RPMI7951 (cell line): ENCODE results near the gene KCNIP4. TPM values are rescaled to one million over a fixed set of nuclear protein-coding genes. Genes with fewer than 3 reads are reported as not detected.
A peak's percentile ranks its signal among the peaks of the same experiment; 100 is the strongest.
"Not testable (repeated sequence)": the region's sequence is repeated elsewhere in the genome, so short reads cannot be mapped to it uniquely, and the experiment has no call there.

ENCODE experiments used
- DNase-seq: peaks from one replicate; pipeline ENCODE4 v3.0.0-alpha.2; 2012; ENCODE audit warnings: low read depth
- total RNA-seq: library from RNA; depleted of rRNA; stranded (reverse); fragments of >200 nt; shearing (Covaris generic); gene quantifications from 2 replicates; pipeline ENCODE4 v1.2.3, GENCODE V29; 2014; rRNA removed

KCNIP4 gene
- total RNA-seq, result not detected in 2 replicates

GRCh38 chr4:21948347-21949072 is at the start of gene KCNIP4:
TSS of gene KCNIP4 (minus strand) at chr4:21948772.
- DNase-seq, result no peak

GRCh38 chr4:21996618-21997017 is 48.0 kb upstream of the KCNIP4 start:
- not testable (repeated sequence) for DNase-seq

- no peak for DNase-seq
Observed at GRCh38 chr4:21992330-21992729, 43.8 kb upstream of the KCNIP4 start.

- no peak for DNase-seq
Observed at GRCh38 chr4:21991562-21991961, 43.0 kb upstream of the KCNIP4 start.

GRCh38 chr4:21991050-21991449 is 42.5 kb upstream of the KCNIP4 start:
- no peak for DNase-seq

GRCh38 chr4:21989351-21989750 is 40.8 kb upstream of the KCNIP4 start:
- DNase-seq, result no peak

- DNase-seq, result no peak
Observed at GRCh38 chr4:21986307-21986706, 37.7 kb upstream of the KCNIP4 start.

GRCh38 chr4:21982087-21982486 is 33.5 kb upstream of the KCNIP4 start:
- no peak for DNase-seq

GRCh38 chr4:21979196-21979595 is 30.6 kb upstream of the KCNIP4 start:
- DNase-seq, result no peak

GRCh38 chr4:21976166-21976565 is 27.6 kb upstream of the KCNIP4 start:
- no peak for DNase-seq

GRCh38 chr4:21973850-21974249 is 25.3 kb upstream of the KCNIP4 start:
- no peak for DNase-seq

- DNase-seq, result no peak
Observed at GRCh38 chr4:21964762-21965319, 16.3 kb upstream of the KCNIP4 start.

GRCh38 chr4:21962691-21963090 is 14.1 kb upstream of the KCNIP4 start:
- no peak for DNase-seq

- DNase-seq, result no peak
Observed at GRCh38 chr4:21960793-21961192, 12.2 kb upstream of the KCNIP4 start.

- DNase-seq, result no peak
Observed at GRCh38 chr4:21954916-21955315, 6.3 kb upstream of the KCNIP4 start.

GRCh38 chr4:21953653-21954052 is 5.1 kb upstream of the KCNIP4 start:
- no peak for DNase-seq

- no peak for DNase-seq
Observed at GRCh38 chr4:21952549-21952948, 4.0 kb upstream of the KCNIP4 start.

GRCh38 chr4:21949073-21949457 is 493 bp upstream of the KCNIP4 start:
- no peak for DNase-seq

- DNase-seq, result no peak
Observed at GRCh38 chr4:21947791-21948346, 703 bp downstream of the KCNIP4 start.

- no peak for DNase-seq
Observed at GRCh38 chr4:21946858-21947257, 1.7 kb downstream of the KCNIP4 start.

- no peak for DNase-seq
Observed at GRCh38 chr4:21921526-21922180, 26.9 kb downstream of the KCNIP4 start.

- no peak for DNase-seq
Observed at GRCh38 chr4:21915761-21916160, 32.8 kb downstream of the KCNIP4 start.

- peak; percentile 32 for DNase-seq
Observed at GRCh38 chr4:21901831-21902230, 46.7 kb downstream of the KCNIP4 start.
